ENCODE data around the gene DMBT1.

DMBT1 gene

DNA sequence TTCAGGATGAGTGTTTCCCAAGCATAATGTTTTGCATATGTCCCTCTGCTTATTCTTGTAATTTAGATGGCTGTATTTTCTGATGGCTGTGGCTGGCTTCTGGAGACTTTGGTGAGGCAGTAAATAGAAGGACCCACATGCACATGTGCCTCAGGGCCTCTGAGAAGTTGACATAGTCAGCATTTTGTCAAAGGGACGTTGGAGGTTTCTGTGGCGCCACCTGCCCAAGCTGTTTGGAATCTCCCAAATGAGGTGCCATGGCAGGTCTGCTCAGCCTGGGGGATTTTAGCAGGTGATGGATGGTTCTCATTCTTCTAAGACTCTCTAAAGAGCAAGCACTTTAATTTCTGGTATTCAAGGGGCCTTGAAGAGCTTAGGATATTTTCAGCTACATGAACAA, 109.3 kb downstream of the DMBT1 start:
- H3K4me2 ChIP-seq (ENCODE audit: low read length): no peak overlapping the region
- H3K4me1 ChIP-seq: no peaks in the 10 kb centered on the region
- TF ChIP-seq, protein P1, sequence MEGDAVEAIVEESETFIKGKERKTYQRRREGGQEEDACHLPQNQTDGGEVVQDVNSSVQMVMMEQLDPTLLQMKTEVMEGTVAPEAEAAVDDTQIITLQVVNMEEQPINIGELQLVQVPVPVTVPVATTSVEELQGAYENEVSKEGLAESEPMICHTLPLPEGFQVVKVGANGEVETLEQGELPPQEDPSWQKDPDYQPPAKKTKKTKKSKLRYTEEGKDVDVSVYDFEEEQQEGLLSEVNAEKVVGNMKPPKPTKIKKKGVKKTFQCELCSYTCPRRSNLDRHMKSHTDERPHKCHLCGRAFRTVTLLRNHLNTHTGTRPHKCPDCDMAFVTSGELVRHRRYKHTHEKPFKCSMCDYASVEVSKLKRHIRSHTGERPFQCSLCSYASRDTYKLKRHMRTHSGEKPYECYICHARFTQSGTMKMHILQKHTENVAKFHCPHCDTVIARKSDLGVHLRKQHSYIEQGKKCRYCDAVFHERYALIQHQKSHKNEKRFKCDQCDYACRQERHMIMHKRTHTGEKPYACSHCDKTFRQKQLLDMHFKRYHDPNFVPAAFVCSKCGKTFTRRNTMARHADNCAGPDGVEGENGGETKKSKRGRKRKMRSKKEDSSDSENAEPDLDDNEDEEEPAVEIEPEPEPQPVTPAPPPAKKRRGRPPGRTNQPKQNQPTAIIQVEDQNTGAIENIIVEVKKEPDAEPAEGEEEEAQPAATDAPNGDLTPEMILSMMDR (IDR thresholded peaks at IDR 0.05): no peak
- H3K79me2 ChIP-seq: no peaks in the 10 kb centered on the region
- no peaks in the 10 kb centered on the region for H3K36me3 ChIP-seq (ENCODE audit: control insufficient read depth, insufficient read depth, low read length)
- no peak overlapping the region for H2AFZ ChIP-seq
- no peaks in the 10 kb centered on the region for H3K9me3 ChIP-seq (ENCODE audit: control insufficient read depth, low read length)
- no peak overlapping the region for H3K9ac ChIP-seq
- no peaks in the 10 kb centered on the region for H3K27me3 ChIP-seq (ENCODE audit: control insufficient read depth, insufficient read depth, low read length)
- H3K27ac ChIP-seq: no peak overlapping the region
- no peak overlapping the region for H3K4me3 ChIP-seq (ENCODE audit: low read depth, low read length)

- TF ChIP-seq, protein P1 (IDR thresholded peaks at IDR 0.05): no peak
Observed at GRCh38 chr10:122671355-122671754, 110.8 kb downstream of the DMBT1 start.

GRCh38 chr10:122672655-122673054, 112.1 kb downstream of the DMBT1 start:
- H3K9me3 ChIP-seq (ENCODE audit: control insufficient read depth, low read length): no peaks in the 10 kb centered on the region
- H3K36me3 ChIP-seq (ENCODE audit: control insufficient read depth, insufficient read depth, low read length): no peaks in the 10 kb centered on the region
- TF ChIP-seq, protein P1 (IDR thresholded peaks at IDR 0.05): no peak
- H3K4me2 ChIP-seq (ENCODE audit: low read length): no peak overlapping the region
- no peak overlapping the region for H2AFZ ChIP-seq
- H3K27me3 ChIP-seq (ENCODE audit: control insufficient read depth, insufficient read depth, low read length): no peaks in the 10 kb centered on the region
- no peak overlapping the region for H3K9ac ChIP-seq
- no peak overlapping the region for H3K4me3 ChIP-seq (ENCODE audit: low read depth, low read length)
- no peak overlapping the region for H3K27ac ChIP-seq
- no peaks in the 10 kb centered on the region for H3K79me2 ChIP-seq
- H3K4me1 ChIP-seq: no peaks in the 10 kb centered on the region

More at GRCh38 chr10:122671355-122671754, 110.8 kb downstream of the DMBT1 start:
- H3K27me3 ChIP-seq (ENCODE audit: control insufficient read depth, insufficient read depth, low read length): no peaks in the 10 kb centered on the region
- H3K4me1 ChIP-seq: no peaks in the 10 kb centered on the region
- H3K4me2 ChIP-seq (ENCODE audit: low read length): no peak overlapping the region
- no peaks in the 10 kb centered on the region for H3K36me3 ChIP-seq (ENCODE audit: control insufficient read depth, insufficient read depth, low read length)
- H3K9ac ChIP-seq: no peak overlapping the region
- H2AFZ ChIP-seq: no peak overlapping the region
- H3K4me3 ChIP-seq (ENCODE audit: low read depth, low read length): no peak overlapping the region
- no peak overlapping the region for H3K27ac ChIP-seq
- H3K9me3 ChIP-seq (ENCODE audit: control insufficient read depth, low read length): no peaks in the 10 kb centered on the region
- H3K79me2 ChIP-seq: no peaks in the 10 kb centered on the region

- TF ChIP-seq, protein P1 (IDR thresholded peaks at IDR 0.05): no peak
- Histone ChIP-seq H2AFZ (no peak overlapping the region), H3K4me1 (no peaks in the 10 kb centered on the region), H3K4me2 (ENCODE audit: low read length) (no peak overlapping the region), H3K79me2 (no peaks in the 10 kb centered on the region), H3K9me3 (ENCODE audit: control insufficient read depth, low read length) (no peaks in the 10 kb centered on the region), H3K4me3 (ENCODE audit: low read depth, low read length) (no peak overlapping the region), H3K36me3 (ENCODE audit: control insufficient read depth, insufficient read depth, low read length) (no peaks in the 10 kb centered on the region), H3K27me3 (ENCODE audit: control insufficient read depth, insufficient read depth, low read length) (no peaks in the 10 kb centered on the region), H3K9ac (no peak overlapping the region), H3K27ac (no peak overlapping the region)
Observed at GRCh38 chr10:122673269-122673668, 112.7 kb downstream of the DMBT1 start.

DNA sequence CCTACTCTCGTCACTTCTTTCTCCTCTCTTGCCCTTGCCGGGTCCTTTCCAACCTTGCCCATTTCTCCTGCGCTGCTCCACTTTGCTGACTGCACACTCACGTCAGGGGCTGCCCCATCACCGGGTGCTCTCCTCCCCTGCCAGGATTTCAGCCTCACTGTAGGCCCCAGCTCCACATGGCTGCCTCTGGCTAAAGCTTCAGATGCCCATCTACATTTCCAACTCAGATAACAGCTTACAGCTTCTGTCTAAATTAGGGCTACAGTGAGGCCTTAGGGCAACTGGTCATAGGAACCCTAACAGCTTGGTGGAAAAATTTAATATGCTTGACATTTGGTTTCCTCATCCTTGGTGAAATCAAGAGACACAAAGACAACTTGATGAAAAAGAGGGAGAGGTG, 113.2 kb downstream of the DMBT1 start:
- Histone ChIP-seq H3K4me1 (no peaks in the 10 kb centered on the region), H3K4me2 (ENCODE audit: low read length) (no peak overlapping the region), H2AFZ (no peak overlapping the region), H3K4me3 (ENCODE audit: low read depth, low read length) (no peak overlapping the region), H3K36me3 (ENCODE audit: control insufficient read depth, insufficient read depth, low read length) (no peaks in the 10 kb centered on the region), H3K27ac (no peak overlapping the region), H3K9ac (no peak overlapping the region), H3K9me3 (ENCODE audit: control insufficient read depth, low read length) (no peaks in the 10 kb centered on the region), H3K79me2 (no peaks in the 10 kb centered on the region), H3K27me3 (ENCODE audit: control insufficient read depth, insufficient read depth, low read length) (no peaks in the 10 kb centered on the region)
- TF ChIP-seq, protein P1 (IDR thresholded peaks at IDR 0.05): no peak
